K562 (cell line): Measurements from ENCODE around the gene HRC. TPM values are rescaled to one million over a fixed set of nuclear protein-coding genes. Genes with fewer than 3 reads are reported as not detected.

Experiments used
- ATAC-seq: fragments of 200-7000 bp; cut with Tn5 transposase; 3 replicates; pipeline ENCODE4 v1.9.1; 2020; ENCODE audit warnings: moderate library complexity
- BruUV-seq: library from RNA; stranded (reverse); fragments of 400-500 nt; replicated peaks from 2 replicates; lab custom pipeline; 2021; lab: Mats Ljungman, UMichigan
- CTCF ChIA-PET: fragments of 300-600 bp; formaldehyde crosslinking; extraction: SDS; loops from one replicate; lab custom pipeline; 2021; ENCODE audit warnings: low intra/inter-chr PET ratio; lab: Yijun Ruan, JAX
- POLR2A ChIA-PET: fragments of 300-600, 350-650 bp; sonication (Branson Sonifier 250); formaldehyde crosslinking; extraction: SDS; loops from one replicate; lab custom pipeline; 2021; ENCODE audit warnings: antibody characterized with exemption, inconsistent platforms; lab: Yijun Ruan, JAX
- DNase-seq, 4 experiments: peaks; one replicate each; pipeline versions ENCODE4 v3.0.0 to v3.0.0-alpha.2; 2011 to 2018; ENCODE audit warnings: low spot score in 3 of 4, mixed read lengths in 3 of 4; ENCODE audit errors: extremely low read depth in 1 of 4
- FAIRE-seq: peaks from 2 replicates; lab custom pipeline; 2011; peaks lifted over from hg19 to GRCh38; lab: Jason Lieb, UNC
- H2AFZ ChIP-seq: 2 replicates; pipeline ENCODE4 v1.6.0; 2011; ENCODE audit warnings: low read depth, low read length, control low read depth, inconsistent platforms
- H3K27ac ChIP-seq: fragments of 200-600 bp; 3 replicates; pipeline ENCODE4 v1.8.0; 2011; ENCODE audit warnings: low read depth, mild to moderate bottlenecking, control low read depth, inconsistent platforms, low read length, moderate library complexity, mixed read lengths; ENCODE audit errors: extremely low read depth
- H3K27me3 ChIP-seq, 2 experiments: fragments of 300-600 bp in 1 of 2; 2 replicates in 1 of 2; 3 replicates in 1 of 2; pipeline versions ENCODE4 v1.6.0 to v1.8.0; 2011; ENCODE audit warnings: inconsistent platforms in 2 of 2, low read length in 2 of 2, mild to moderate bottlenecking in 1 of 2, mixed read lengths in 1 of 2, moderate library complexity in 1 of 2; ENCODE audit not compliant: control insufficient read depth in 2 of 2, insufficient read depth in 2 of 2
- H3K36me3 ChIP-seq: fragments of 300-600 bp; 3 replicates; pipeline ENCODE4 v1.8.0; 2011; ENCODE audit warnings: mild to moderate bottlenecking, low read length, inconsistent platforms; ENCODE audit not compliant: control insufficient read depth, insufficient read depth
- H3K4me1 ChIP-seq, 2 experiments: fragments of 200-600 bp in 1 of 2; replicated peaks in 1 of 2; 2 replicates in 1 of 2; 3 replicates in 1 of 2; pipeline versions ENCODE4 v1.5.1 to v1.8.0; 2011; ENCODE audit warnings: inconsistent platforms in 2 of 2, low read length in 2 of 2, mild to moderate bottlenecking in 1 of 2, mixed read lengths in 1 of 2, moderate library complexity in 1 of 2; ENCODE audit not compliant: control insufficient read depth in 2 of 2, insufficient read depth in 2 of 2
- H3K4me2 ChIP-seq: 2 replicates; pipeline ENCODE4 v1.6.1; 2011; ENCODE audit warnings: low read length, control low read depth, inconsistent platforms, mixed read lengths; ENCODE audit not compliant: insufficient read depth
- H3K4me3 ChIP-seq: fragments of 200-600 bp; sonication (generic), shearing (Covaris generic); 2 replicates; pipeline ENCODE4 v1.5.1; 2016; ENCODE audit warnings: control low read depth, inconsistent platforms
- H3K79me2 ChIP-seq: fragments of 200-600 bp; 3 replicates; pipeline ENCODE4 v1.8.0; 2011; ENCODE audit warnings: low read length, inconsistent platforms; ENCODE audit not compliant: control insufficient read depth, insufficient read depth
- H3K9ac ChIP-seq, 2 experiments: 2 replicates each; pipeline versions ENCODE4 v1.6.0 to v1.6.1; 2011; ENCODE audit warnings: low read depth in 2 of 2, low read length in 2 of 2, control low read depth in 1 of 2, inconsistent platforms in 1 of 2, mild to moderate bottlenecking in 1 of 2, mixed read lengths in 1 of 2; ENCODE audit not compliant: insufficient read depth in 1 of 2
- H3K9me1 ChIP-seq: one replicate; pipeline ENCODE4 v1.6.0; 2011; ENCODE audit warnings: inconsistent platforms, mild to moderate bottlenecking, low read length, moderate library complexity; ENCODE audit not compliant: control insufficient read depth, insufficient read depth
- H3K9me3 ChIP-seq: replicated peaks from 2 replicates; pipeline ENCODE4 v1.5.1; 2011; ENCODE audit warnings: low read depth, low read length, inconsistent platforms; ENCODE audit not compliant: control insufficient read depth, insufficient read depth
- H4K20me1 ChIP-seq: replicated peaks from 2 replicates; pipeline ENCODE4 v1.6.1; 2011; ENCODE audit warnings: low read length, inconsistent platforms, mixed read lengths; ENCODE audit not compliant: control insufficient read depth, insufficient read depth
- BRD9 ChIP-seq: fragments of 450-650 bp; IDR thresholded peaks from 2 replicates; pipeline ENCODE4 v1.6.1; 2018; ENCODE audit warnings: low read depth; ENCODE audit not compliant: partially characterized antibody
- MTA1 ChIP-seq: fragments of 450-650 bp; IDR thresholded peaks from 2 replicates; pipeline ENCODE4 v1.6.1; 2017; ENCODE audit warnings: borderline replicate concordance
- MTA3 ChIP-seq: fragments of 450-650 bp; formaldehyde crosslinking; IDR thresholded peaks from 2 replicates; pipeline ENCODE4 v1.6.1; 2017; ENCODE audit warnings: mild to moderate bottlenecking, borderline replicate concordance
- NCOA2 ChIP-seq, 2 experiments: fragments of 450-650 bp; IDR thresholded peaks; 2 replicates each; pipeline ENCODE4 v1.6.1; 2018; ENCODE audit warnings: mild to moderate bottlenecking in 2 of 2, moderate library complexity in 1 of 2; ENCODE audit not compliant: partially characterized antibody in 2 of 2
- NCOR1 ChIP-seq: fragments of 450-650 bp; IDR thresholded peaks from 2 replicates; pipeline ENCODE4 v1.6.1; 2016; ENCODE audit warnings: mild to moderate bottlenecking, moderate library complexity
- NFYB ChIP-seq: IDR thresholded peaks from 2 replicates; pipeline ENCODE4 v1.6.1; 2011; ENCODE audit warnings: mild to moderate bottlenecking, moderate library complexity; ENCODE audit not compliant: insufficient read length; ENCODE audit errors: extremely low read depth
- POLR2A ChIP-seq: fragments of 450-650 bp; conservative IDR thresholded peaks from 2 replicates; pipeline ENCODE4 v1.6.1; 2016
- RBM17 ChIP-seq: fragments of 200-400 bp; formaldehyde crosslinking; IDR thresholded peaks from 2 replicates; pipeline ENCODE4 v1.6.1; 2017; ENCODE audit warnings: low read depth, mild to moderate bottlenecking, low read length, borderline replicate concordance
- SMARCE1 ChIP-seq: fragments of 450-650 bp; IDR thresholded peaks from 2 replicates; pipeline ENCODE4 v1.7.1; 2016; ENCODE audit warnings: mild to moderate bottlenecking
- SP1 ChIP-seq: sonication (generic); formaldehyde crosslinking; IDR thresholded peaks from 2 replicates; pipeline ENCODE4 v1.8.1; 2022; ENCODE audit warnings: mild to moderate bottlenecking, missing genetic modification reagents
- SP2 ChIP-seq: IDR thresholded peaks from 2 replicates; pipeline ENCODE4 v1.6.1; 2011; ENCODE audit warnings: mild to moderate bottlenecking, low read depth, low read length, moderate library complexity; ENCODE audit not compliant: poor library complexity, severe bottlenecking; ENCODE audit errors: extremely low read depth
- TAL1 ChIP-seq: fragments of 450-650 bp; IDR thresholded peaks from 2 replicates; pipeline ENCODE4 v1.6.1; 2016; ENCODE audit warnings: mild to moderate bottlenecking
- ZNF134 ChIP-seq: fragments of 250-450 bp; sonication (Bioruptor Pico); conservative IDR thresholded peaks from 2 replicates; pipeline ENCODE4 v1.4.0; 2020
- ZNF212 ChIP-seq: fragments of 450-650 bp; formaldehyde crosslinking; IDR thresholded peaks from 2 replicates; pipeline ENCODE4 v1.4.0; 2020; ENCODE audit warnings: mild to moderate bottlenecking
- ZNF551 ChIP-seq: fragments of 250-450 bp; sonication (Bioruptor Pico); IDR thresholded peaks from 2 replicates; pipeline ENCODE4 v1.5.0; 2021; ENCODE audit warnings: mild to moderate bottlenecking, moderate library complexity
- ZNF584 ChIP-seq: fragments of 200-800 bp; sonication (Bioruptor generic); IDR thresholded peaks from 2 replicates; pipeline ENCODE4 v1.6.1; 2016; ENCODE audit warnings: low read depth, mild to moderate bottlenecking, missing genetic modification characterization, missing compliant biosample characterization
- WGBS: fragments of 100-300 bp; shearing (Covaris generic); methylation state at CpG from one replicate; pipeline ENCODE4 v1.1.6; 2016; ENCODE audit warnings: low coverage, mixed read lengths; ENCODE audit not compliant: insufficient coverage; ENCODE audit errors: missing lambda C conversion rate; 5-methylcytosine and 5-hydroxymethylcytosine counted together
- in situ Hi-C: fragments of 300-500 bp; cut with MboI; formaldehyde crosslinking; loops from 4 replicates; pipeline ENCODE4 v1.15.0; 2018; ENCODE audit warnings: inconsistent platforms, mixed read lengths
- intact Hi-C: fragments of 100-400 bp; cut with micrococcal nuclease; formaldehyde crosslinking; loops from 2 replicates; pipeline ENCODE4 v1.14.2; 2022
- polyA plus RNA-seq, 8 experiments: library from polyadenylated mRNA; depleted of rRNA in 4 of 8; stranded (reverse) in 5 of 8; unstranded in 3 of 8; fragments of >200 nt; fragmentation: Nextera tagmentation in 2 of 8; fragmentation: Illumina TruSeq in 1 of 8; extraction: Ambion mirVana in 2 of 8; extraction: Trizol in 1 of 8; gene quantifications; 2 replicates each; pipeline versions ENCODE4 v1.2.1 to v1.2.3, GENCODE V29; 2011 to 2014; ENCODE audit warnings: inconsistent platforms in 1 of 8, missing spikeins in 1 of 8
- total RNA-seq, 7 experiments: library from RNA; depleted of rRNA in 6 of 7; stranded (reverse); fragments of >200 nt in 6 of 7; fragmentation: Illumina TruSeq in 2 of 7; extraction: Trizol in 2 of 7; gene quantifications; 2 replicates each; pipeline versions ENCODE4 v1.2.1 to v1.2.3, GENCODE V29; 2011 to 2021; ENCODE audit warnings: low replicate concordance in 1 of 7
- TF ChIP-seq, protein P1 (sequence below): fragments of 450-650 bp; formaldehyde crosslinking; IDR thresholded peaks from 2 replicates; pipeline ENCODE4 v1.4.0; 2020; ENCODE audit warnings: mild to moderate bottlenecking, moderate library complexity
- TF ChIP-seq, protein P2 (sequence below): fragments of 250-450 bp; sonication (Bioruptor Pico); IDR thresholded peaks from 2 replicates; pipeline ENCODE4 v1.9.0; 2021; ENCODE audit warnings: mild to moderate bottlenecking, inconsistent platforms

Gene HRC
- total and polyA plus RNA-seq, 9 of the 15 experiments (the other 6 are each of a cell fraction or from before 2014, with no cell fraction given): 0.66 to 18.7 (median 13.1) TPM

DNA sequence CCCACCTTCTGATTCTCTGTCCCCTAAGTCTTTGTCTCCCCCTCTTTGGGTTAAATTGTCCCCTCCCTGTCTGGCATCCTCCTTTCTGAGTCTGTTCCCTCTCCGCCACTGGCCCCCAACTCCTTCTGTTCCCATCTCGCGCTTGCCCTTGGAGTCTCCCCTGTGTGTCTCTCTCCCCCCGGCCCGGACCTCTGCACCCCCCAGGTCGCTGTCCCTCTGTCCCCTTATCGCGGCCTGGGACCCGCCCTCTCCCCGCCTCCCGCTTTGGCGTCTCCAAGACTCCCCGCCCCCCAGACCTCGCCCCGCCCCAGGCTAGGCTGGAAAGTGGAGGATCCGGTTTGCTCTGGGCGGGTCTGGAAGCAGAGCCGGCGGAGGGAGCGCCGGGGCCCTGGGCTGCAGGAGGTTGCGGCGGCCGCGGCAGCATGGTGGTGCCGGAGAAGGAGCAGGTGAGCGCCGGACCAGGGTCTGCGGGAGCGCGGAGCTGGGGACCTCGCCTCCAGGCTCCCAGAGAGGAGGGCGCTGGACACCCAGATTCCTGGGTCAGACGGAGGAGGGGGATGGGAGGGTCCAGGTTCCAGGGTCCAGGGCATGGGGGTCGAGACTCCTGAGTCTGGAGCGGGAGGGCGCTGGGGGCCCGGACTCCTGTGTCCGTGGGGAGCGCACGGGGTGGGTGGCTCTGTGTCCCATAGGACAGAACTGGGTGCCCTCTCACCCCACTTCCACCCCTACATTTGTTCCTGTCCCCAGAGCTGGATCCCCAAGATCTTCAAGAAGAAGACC, 2.4 kb upstream of the HRC start, which contains the start of gene TRPM4 (continued):
- TF ChIP-seq, protein P1, sequence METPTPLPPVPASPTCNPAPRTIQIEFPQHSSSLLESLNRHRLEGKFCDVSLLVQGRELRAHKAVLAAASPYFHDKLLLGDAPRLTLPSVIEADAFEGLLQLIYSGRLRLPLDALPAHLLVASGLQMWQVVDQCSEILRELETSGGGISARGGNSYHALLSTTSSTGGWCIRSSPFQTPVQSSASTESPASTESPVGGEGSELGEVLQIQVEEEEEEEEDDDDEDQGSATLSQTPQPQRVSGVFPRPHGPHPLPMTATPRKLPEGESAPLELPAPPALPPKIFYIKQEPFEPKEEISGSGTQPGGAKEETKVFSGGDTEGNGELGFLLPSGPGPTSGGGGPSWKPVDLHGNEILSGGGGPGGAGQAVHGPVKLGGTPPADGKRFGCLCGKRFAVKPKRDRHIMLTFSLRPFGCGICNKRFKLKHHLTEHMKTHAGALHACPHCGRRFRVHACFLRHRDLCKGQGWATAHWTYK (CRISPR knock-in tag): 0 out of 2 replicates have a peak, but pooled peaks have one; percentile 73
- TF ChIP-seq MTA3 (0 out of 2 replicates have a peak, but pooled peaks have one; percentile 4), BRD9 (peak; percentile 50), NFYB (no peak), SP1 (peak; percentile 50; the same call in 1 of the 2 replicates)
- TF ChIP-seq, all 486 proteins: peak for 100

DNA sequence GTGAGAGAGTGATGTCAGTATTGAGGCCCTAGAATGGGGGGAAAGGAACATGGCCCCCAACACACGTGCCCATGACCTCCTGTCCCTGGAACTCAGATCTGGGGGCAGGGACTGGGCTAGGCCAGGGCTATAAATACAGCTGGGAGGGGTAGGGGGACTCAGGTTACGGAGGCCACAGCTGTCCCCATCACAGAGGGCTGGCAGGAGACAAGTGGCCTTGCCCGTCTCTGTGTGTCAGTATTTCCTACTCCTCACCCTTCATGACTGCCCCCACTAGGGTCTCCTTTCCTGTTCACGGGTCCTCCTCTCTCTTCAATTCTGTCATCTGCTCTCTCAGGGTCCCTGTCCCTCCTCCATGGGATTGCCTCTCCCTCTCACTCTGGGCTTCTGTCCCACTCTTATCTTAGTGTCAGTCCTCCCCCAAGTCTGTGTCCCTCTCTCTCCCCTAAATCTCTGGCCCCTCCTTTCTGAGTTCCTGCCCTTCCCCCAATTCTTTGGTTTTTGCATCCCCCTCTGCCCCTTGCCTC, 687 bp upstream of the HRC start:
- Histone ChIP-seq H2AFZ (peak overlapping the region; percentile 73), H3K4me1 (peaks cover 56 to 83% of the 10 kb centered on the region in 2 experiments), H3K79me2 (peaks cover 38% of the 10 kb centered on the region), H4K20me1 (peaks cover 5% of the 10 kb centered on the region; the same call in 1 of the 2 replicates), H3K9me3 (no peaks in the 10 kb centered on the region), H3K9me1 (no peaks in the 10 kb centered on the region), H3K27me3 (no peaks in the 10 kb centered on the region), H3K4me3 (peak overlapping the region; percentile 36), H3K4me2 (peak overlapping the region; percentile 89), H3K9ac (peak overlapping the region; percentile 73 to 91), H3K36me3 (peaks cover 9% of the 10 kb centered on the region; the same call in 1 of the 3 replicates), H3K27ac (peak overlapping the region; percentile 85)
- ChIA-PET POLR2A (interaction anchor here (0.6 to 1.9 kb wide), 6 partner anchors 10 to 1139 kb away, joined by 3 to 7 read pairs (median 4); no protein-coding TSS in a partner anchor), CTCF (no interaction called here)
- intact Hi-C loops: loop anchor here (5.0 to 10.0 kb wide), 3 partner anchors 39 to 436 kb away; partner anchors contain the start of genes C19orf73, GYS1, PPFIA3 and PRR12
- WGBS: 0% methylated on average over 4 of the region's 4 CpGs
- FAIRE-seq (peak; percentile 58), DNase-seq (peak; percentile 20 to 75 (median 42)), ATAC-seq (peak; percentile 10)
- no TSS peak for BruUV-seq
- in situ Hi-C loops: no loop called here
- TF ChIP-seq NCOA2 (IDR thresholded peaks at IDR 0.05; ENCODE audit: partially characterized antibody in 2 of 2) (no peak), ZNF584 (CRISPR knock-in tag) (0 out of 2 replicates have a peak, but pooled peaks have one; percentile 29), SP2 (no peak), POLR2A (no peak), RBM17 (no peak), ZNF212 (CRISPR knock-in tag) (no peak), NCOR1 (peak; percentile 51), TAL1 (no peak), SMARCE1 (peak; percentile 57), ZNF134 (no peak), ZNF551 (CRISPR knock-in tag) (no peak), MTA1 (peak; percentile 34; the same call in 1 of the 2 replicates)
- TF ChIP-seq, protein P2, sequence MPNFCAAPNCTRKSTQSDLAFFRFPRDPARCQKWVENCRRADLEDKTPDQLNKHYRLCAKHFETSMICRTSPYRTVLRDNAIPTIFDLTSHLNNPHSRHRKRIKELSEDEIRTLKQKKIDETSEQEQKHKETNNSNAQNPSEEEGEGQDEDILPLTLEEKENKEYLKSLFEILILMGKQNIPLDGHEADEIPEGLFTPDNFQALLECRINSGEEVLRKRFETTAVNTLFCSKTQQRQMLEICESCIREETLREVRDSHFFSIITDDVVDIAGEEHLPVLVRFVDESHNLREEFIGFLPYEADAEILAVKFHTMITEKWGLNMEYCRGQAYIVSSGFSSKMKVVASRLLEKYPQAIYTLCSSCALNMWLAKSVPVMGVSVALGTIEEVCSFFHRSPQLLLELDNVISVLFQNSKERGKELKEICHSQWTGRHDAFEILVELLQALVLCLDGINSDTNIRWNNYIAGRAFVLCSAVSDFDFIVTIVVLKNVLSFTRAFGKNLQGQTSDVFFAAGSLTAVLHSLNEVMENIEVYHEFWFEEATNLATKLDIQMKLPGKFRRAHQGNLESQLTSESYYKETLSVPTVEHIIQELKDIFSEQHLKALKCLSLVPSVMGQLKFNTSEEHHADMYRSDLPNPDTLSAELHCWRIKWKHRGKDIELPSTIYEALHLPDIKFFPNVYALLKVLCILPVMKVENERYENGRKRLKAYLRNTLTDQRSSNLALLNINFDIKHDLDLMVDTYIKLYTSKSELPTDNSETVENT (CRISPR knock-in tag): peak; percentile 36; the same call in 1 of the 2 replicates
